Transverse colon (tissue), 4 donors: ENCODE data around the gene PCYT1A. TPM values are rescaled to one million over a fixed set of nuclear protein-coding genes. Genes with fewer than 3 reads are reported as not detected.
"Not testable (repeated sequence)": the region's sequence is repeated elsewhere in the genome, so short reads cannot be mapped to it uniquely, and the experiment has no call there.

Source experiments
- DNase-seq: peaks from one replicate; pipeline ENCODE4 v3.0.0-alpha.2; 2019
- H3K27ac ChIP-seq, 4 donors: fragments of 200-600 bp; sonication (generic); 2 replicates each; pipeline ENCODE4 v1.5.1; 2016 to 2018; ENCODE audit warnings: inconsistent platforms in 4 of 4
- H3K27me3 ChIP-seq: fragments of 200-600 bp; sonication (generic); 2 replicates; pipeline ENCODE4 v1.5.1; 2017; ENCODE audit warnings: inconsistent platforms
- H3K36me3 ChIP-seq, 4 donors: fragments of 200-600 bp; sonication (generic); 2 replicates each; pipeline ENCODE4 v1.5.1; 2017 to 2019; ENCODE audit warnings: inconsistent platforms in 4 of 4
- H3K4me1 ChIP-seq, 4 donors: fragments of 200-600 bp; sonication (generic); 2 replicates each; pipeline ENCODE4 v1.5.1; 2017 to 2020; ENCODE audit warnings: inconsistent platforms in 4 of 4
- H3K4me3 ChIP-seq, 4 donors: fragments of 200-600 bp; sonication (generic); 1 replicate in 1 of 4; 2 replicates in 3 of 4; pipeline versions ENCODE4 v1.5.1 to v1.6.1; 2017 to 2019; ENCODE audit warnings: inconsistent platforms in 4 of 4
- H3K9me3 ChIP-seq, 2 donors: fragments of 200-600 bp; sonication (generic); 2 replicates each; pipeline ENCODE4 v1.5.1; 2017 to 2019; ENCODE audit warnings: inconsistent platforms in 2 of 2
- CTCF ChIP-seq, 5 experiments: fragments of 200-600 bp in 3 of 5; fragments of 450-650 bp in 2 of 5; sonication (generic) in 3 of 5; IDR thresholded peaks; 1 replicate in 2 of 5; 2 replicates in 3 of 5; pipeline ENCODE4 v1.5.1; 2016 to 2017; ENCODE audit warnings: antibody characterized with exemption in 5 of 5, inconsistent platforms in 3 of 5, mild to moderate bottlenecking in 2 of 5, moderate library complexity in 1 of 5
- EP300 ChIP-seq: sonication (generic); formaldehyde crosslinking; IDR thresholded peaks from one replicate; pipeline ENCODE4 v1.6.1; 2017; ENCODE audit warnings: antibody characterized with exemption, low read depth
- POLR2A ChIP-seq: fragments of 450-650 bp; IDR thresholded peaks from one replicate; pipeline ENCODE4 v1.6.1; 2016; ENCODE audit warnings: antibody characterized with exemption, mild to moderate bottlenecking, moderate library complexity
- POLR2AphosphoS5 ChIP-seq, 3 donors: sonication (generic); formaldehyde crosslinking; IDR thresholded peaks; one replicate each; pipeline ENCODE4 v1.6.1; 2016; ENCODE audit warnings: antibody characterized with exemption in 3 of 3
- WGBS, 2 donors: methylation state at CpG; one replicate each; pipeline ENCODE4 v1.1.5; 2018; ENCODE audit warnings: low coverage in 1 of 2; 5-methylcytosine and 5-hydroxymethylcytosine counted together
- in situ Hi-C, 4 donors: fragments of 200-750 bp; cut with MboI; loops; one replicate each; pipeline versions ENCODE4 v1.15.0 to v1.15.1; 2017; ENCODE audit warnings: low sequenced_read_pairs in 3 of 4, low pct_ligation_motif_present in 1 of 4, low pct_unique_long_range_greater_than_20kb in 1 of 4
- intact Hi-C: fragments of 100-400 bp; cut with DNase I; formaldehyde crosslinking; loops from one replicate; pipeline ENCODE4 v1.15.1; 2023; ENCODE audit warnings: low total_unique reads
- total RNA-seq, 4 donors: library from RNA; depleted of rRNA; stranded (reverse); fragments of >200 nt; gene quantifications; one replicate each; pipeline ENCODE4 v1.1.0, GENCODE V29; 2016

The PCYT1A gene
- total RNA-seq, 4 donors from 2014 or later, result 50.1 to 104 (median 76.2) TPM

DNA sequence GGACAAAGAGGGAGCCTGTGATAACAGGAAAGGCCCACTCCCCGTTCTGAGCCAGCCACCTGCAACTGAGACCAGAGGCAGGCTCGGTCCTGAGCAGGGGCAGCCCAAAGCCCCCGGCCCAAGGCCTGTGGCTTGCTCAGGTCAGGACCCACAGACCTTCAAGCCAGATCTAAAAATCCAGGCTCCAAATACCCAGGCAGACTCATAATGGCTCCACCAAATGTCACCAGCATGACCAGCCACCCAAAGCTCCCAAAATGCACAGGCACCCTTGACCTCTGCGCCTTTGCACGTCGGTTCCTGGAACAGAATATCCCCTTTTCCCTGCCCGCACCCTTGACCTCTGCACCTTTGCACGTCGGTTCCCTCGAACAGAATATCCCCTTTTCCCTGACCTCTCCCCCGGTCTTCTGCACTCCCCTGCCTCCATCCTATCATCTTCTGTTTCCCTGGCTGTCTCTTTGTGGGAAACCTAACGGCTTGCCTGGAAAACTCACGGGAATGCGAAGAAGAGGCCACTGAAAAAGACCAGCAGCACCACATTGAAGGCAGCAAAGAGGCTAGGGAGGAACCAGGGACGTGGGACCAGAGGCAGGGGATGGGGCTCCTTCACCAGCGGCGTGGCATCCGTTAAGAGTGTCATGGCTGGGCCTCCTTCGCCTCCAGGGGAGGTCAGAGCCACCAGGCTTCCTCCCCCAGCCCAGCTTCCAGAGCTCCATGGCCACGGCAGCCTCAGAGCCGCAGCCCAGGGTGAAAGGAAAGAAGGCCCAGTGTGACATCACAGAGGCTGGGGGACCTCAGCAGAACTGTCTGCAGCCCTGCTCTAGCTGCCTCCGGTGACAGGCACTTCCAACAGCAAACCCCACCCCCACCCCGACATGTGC, 76.6 kb downstream of the PCYT1A start, which contains the start of gene ZDHHC19:
ZDHHC19 (minus strand) TSS at position 728 of the 884 bp plus-strand sequence; CDS start at position 643, 85 bp downstream.
- H3K27me3 ChIP-seq, result no peaks in the 10 kb centered on the region
- intact Hi-C loops (no loop called here), in situ Hi-C loops (loop anchor here in 1 of 4 donors (25.0 kb wide), 1 partner anchor 474 kb away; no protein-coding TSS in a partner anchor)
- 60 to 74% methylated on average over 10 to 23 of the region's 23 CpGs for WGBS, 2 donors
- no peak within 1 kb of the TSS for H3K4me3 ChIP-seq
- H3K9me3 ChIP-seq, result no peaks in the 10 kb centered on the region
- DNase-seq, result no peak
- H3K27ac ChIP-seq, result no peak within 1 kb of the TSS
- TF ChIP-seq POLR2A (no peak), POLR2AphosphoS5 (IDR thresholded peaks at IDR 0.05) (no peak), EP300 (no peak), CTCF (IDR thresholded peaks at IDR 0.05) (no peak)
- no peaks in the 10 kb centered on the region for H3K36me3 ChIP-seq
- peaks cover 0 to 12% (median 10%) of the 10 kb centered on the region in 4 donors for H3K4me1 ChIP-seq

- H3K27me3 ChIP-seq, H3K36me3 ChIP-seq, H3K4me1 ChIP-seq, H3K4me3 ChIP-seq, intact Hi-C loops, H3K9me3 ChIP-seq, H3K27ac ChIP-seq, DNase-seq: not testable (repeated sequence)
- WGBS, 2 donors, result 79 to 81% methylated on average over 9 to 11 of the region's 11 CpGs
- in situ Hi-C loops, result loop anchor here in 1 of 4 donors (25.0 kb wide), 1 partner anchor 473 kb away; no protein-coding TSS in a partner anchor
Measured at GRCh38 chr3:196209944-196210672, 77.4 kb downstream of the PCYT1A start.

- Histone ChIP-seq H3K4me1 (peaks cover 0 to 10% (median 9%) of the 10 kb centered on the region in 4 donors), H3K36me3 (no peaks in the 10 kb centered on the region), H3K9me3 (no peaks in the 10 kb centered on the region), H3K27ac (no peak overlapping the region), H3K27me3 (no peaks in the 10 kb centered on the region), H3K4me3 (no peak overlapping the region)
- no peak for DNase-seq
- WGBS, 2 donors, result 94% methylated on average over 23 of the region's 24 CpGs; no CpG with 5 or more reads in 1 of the 2 donors
- TF ChIP-seq CTCF (IDR thresholded peaks at IDR 0.05) (no peak), POLR2AphosphoS5 (IDR thresholded peaks at IDR 0.05) (no peak), EP300 (no peak), POLR2A (no peak)
- intact Hi-C loops (no loop called here), in situ Hi-C loops (loop anchor here in 1 of 4 donors (25.0 kb wide), 1 partner anchor 472 kb away; no protein-coding TSS in a partner anchor)
Measured at GRCh38 chr3:196208942-196209695, 78.4 kb downstream of the PCYT1A start.

DNA sequence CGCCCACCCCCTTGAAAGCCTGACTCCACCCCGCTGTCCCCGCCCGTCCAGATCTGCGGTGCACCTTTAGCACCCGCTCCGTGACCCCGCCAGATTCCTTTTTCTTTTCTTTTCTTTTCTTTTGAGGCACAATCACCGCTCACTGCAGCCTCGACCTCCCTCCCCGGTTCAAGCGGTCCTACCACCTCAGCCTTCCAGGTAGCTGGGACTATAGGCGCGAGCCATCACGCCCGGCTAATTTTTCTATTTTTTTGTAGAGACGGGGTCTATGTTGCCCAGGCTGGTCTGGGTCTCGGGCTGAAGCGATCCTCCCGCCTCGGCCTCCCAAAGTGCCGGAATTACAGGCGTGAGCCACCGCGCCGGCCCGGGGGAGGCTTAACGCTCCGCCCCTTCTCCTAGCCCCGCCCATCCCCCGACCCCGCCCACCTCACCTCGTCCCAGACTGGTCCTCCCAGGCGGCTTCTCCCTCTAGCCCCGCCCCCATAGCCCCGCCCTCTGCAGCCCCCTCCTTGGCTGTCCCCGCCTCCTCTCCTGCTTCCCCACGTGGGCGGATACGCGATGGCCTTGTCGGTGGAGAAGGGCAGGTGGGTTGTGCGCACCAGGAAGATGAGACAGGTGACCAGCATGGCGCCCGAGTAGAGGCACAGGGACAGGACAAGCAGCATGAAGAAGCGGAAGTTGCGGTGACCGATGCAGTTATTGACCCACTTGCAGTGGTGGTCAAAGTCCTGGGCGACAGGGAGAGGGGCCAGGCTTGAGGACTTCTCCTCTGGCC, 79.5 kb downstream of the PCYT1A start:
- H3K36me3 ChIP-seq, result no peaks in the 10 kb centered on the region
- H3K4me1 ChIP-seq, result peaks cover 0 to 10% (median 9%) of the 10 kb centered on the region in 4 donors
- DNase-seq, result peak; percentile 69
- WGBS, 2 donors, result 33 to 36% methylated on average over 11 to 47 of the region's 49 CpGs
- in situ Hi-C loops, result loop anchor here in 1 of 4 donors (25.0 kb wide), 1 partner anchor 471 kb away; no protein-coding TSS in a partner anchor
- peak overlapping the region; percentile 14 to 63 (median 32) for H3K4me3 ChIP-seq
- H3K27me3 ChIP-seq, result no peaks in the 10 kb centered on the region
- intact Hi-C loops, result no loop called here
- H3K9me3 ChIP-seq, result no peaks in the 10 kb centered on the region
- no peak overlapping the region for H3K27ac ChIP-seq
- TF ChIP-seq CTCF (IDR thresholded peaks at IDR 0.05), result no peak
- TF ChIP-seq POLR2AphosphoS5 (IDR thresholded peaks at IDR 0.05), result no peak
- no peak for TF ChIP-seq POLR2A
- no peak for TF ChIP-seq EP300
